Activated naive CD8-positive, alpha-beta T cell treated with anti-CD3 and anti-CD28 coated beads for 36 hours (primary cell): ENCODE results near the gene EFNA5. TPM values are rescaled to one million over a fixed set of nuclear protein-coding genes. Genes with fewer than 3 reads are reported as not detected.
"Not testable (repeated sequence)": the region's sequence is repeated elsewhere in the genome, so short reads cannot be mapped to it uniquely, and the experiment has no call there.

Experiments
- DNase-seq: peaks from one replicate; pipeline ENCODE4 v3.0.0; 2021
- H3K27ac Mint-ChIP-seq: one replicate; pipeline ENCODE4 v1.8.0; 2022; ENCODE audit warnings: mild to moderate bottlenecking, moderate library complexity, mixed read lengths
- H3K27me3 Mint-ChIP-seq: one replicate; pipeline ENCODE4 v1.8.0; 2022; ENCODE audit warnings: mild to moderate bottlenecking, mixed read lengths
- H3K36me3 Mint-ChIP-seq: one replicate; pipeline ENCODE4 v1.8.0; 2021; ENCODE audit warnings: mild to moderate bottlenecking, mixed read lengths
- H3K4me1 Mint-ChIP-seq: one replicate; pipeline ENCODE4 v1.8.0; 2021; ENCODE audit warnings: mixed read lengths
- H3K4me3 Mint-ChIP-seq: one replicate; pipeline ENCODE4 v1.8.0; 2022; ENCODE audit warnings: mild to moderate bottlenecking, moderate library complexity, mixed read lengths
- H3K9me3 Mint-ChIP-seq: one replicate; pipeline ENCODE4 v1.8.0; 2022; ENCODE audit warnings: mixed read lengths
- total RNA-seq, 2 experiments: library from RNA; stranded (reverse); gene quantifications; one replicate each; pipeline ENCODE4 v1.2.3, GENCODE V29; 2021

The EFNA5 gene
- total RNA-seq, 2 experiments from 2014 or later: not detected

GRCh38 chr5:107464876-107465275 is 205.9 kb downstream of the EFNA5 start:
- no peak overlapping the region for H3K27ac Mint-ChIP-seq
- H3K9me3 Mint-ChIP-seq: no peaks in the 10 kb centered on the region
- H3K4me3 Mint-ChIP-seq: no peak overlapping the region
- H3K27me3 Mint-ChIP-seq: peaks cover 8% of the 10 kb centered on the region
- peaks cover 11% of the 10 kb centered on the region for H3K4me1 Mint-ChIP-seq
- no peaks in the 10 kb centered on the region for H3K36me3 Mint-ChIP-seq
- no peak for DNase-seq

- Mint-ChIP-seq H3K27ac (no peak overlapping the region), H3K27me3 (peaks cover 8% of the 10 kb centered on the region), H3K9me3 (no peaks in the 10 kb centered on the region), H3K4me3 (no peak overlapping the region), H3K4me1 (peaks cover 8% of the 10 kb centered on the region), H3K36me3 (no peaks in the 10 kb centered on the region)
- no peak for DNase-seq
These were observed 206.3 kb downstream of the EFNA5 start for GRCh38 chr5:107464416-107464815.

GRCh38 chr5:107463731-107464130 is 207.0 kb downstream of the EFNA5 start:
- DNase-seq: no peak
- H3K9me3 Mint-ChIP-seq: no peaks in the 10 kb centered on the region
- H3K4me1 Mint-ChIP-seq: peaks cover 8% of the 10 kb centered on the region
- H3K27me3 Mint-ChIP-seq: peaks cover 8% of the 10 kb centered on the region
- no peak overlapping the region for H3K4me3 Mint-ChIP-seq
- H3K27ac Mint-ChIP-seq: no peak overlapping the region
- no peaks in the 10 kb centered on the region for H3K36me3 Mint-ChIP-seq

GRCh38 chr5:107461770-107462169 is 209.0 kb downstream of the EFNA5 start:
- H3K9me3 Mint-ChIP-seq: no peaks in the 10 kb centered on the region
- no peaks in the 10 kb centered on the region for H3K36me3 Mint-ChIP-seq
- H3K4me1 Mint-ChIP-seq: peaks cover 8% of the 10 kb centered on the region
- H3K27ac Mint-ChIP-seq: no peak overlapping the region
- no peak overlapping the region for H3K4me3 Mint-ChIP-seq
- DNase-seq: no peak
- H3K27me3 Mint-ChIP-seq: peaks cover 8% of the 10 kb centered on the region

GRCh38 chr5:107460789-107461188 is 209.9 kb downstream of the EFNA5 start:
- Mint-ChIP-seq H3K9me3 (no peaks in the 10 kb centered on the region), H3K36me3 (no peaks in the 10 kb centered on the region), H3K27me3 (peaks cover 8% of the 10 kb centered on the region), H3K27ac (no peak overlapping the region), H3K4me1 (peaks cover 8% of the 10 kb centered on the region), H3K4me3 (no peak overlapping the region)
- DNase-seq: no peak

- H3K27ac Mint-ChIP-seq: no peak overlapping the region
- no peaks in the 10 kb centered on the region for H3K36me3 Mint-ChIP-seq
- H3K4me3 Mint-ChIP-seq: no peak overlapping the region
- H3K27me3 Mint-ChIP-seq: peaks cover 8% of the 10 kb centered on the region
- H3K4me1 Mint-ChIP-seq: peaks cover 4% of the 10 kb centered on the region
- H3K9me3 Mint-ChIP-seq: no peaks in the 10 kb centered on the region
- no peak for DNase-seq
These were observed 211.1 kb downstream of the EFNA5 start for GRCh38 chr5:107459605-107460004.

- H3K4me1 Mint-ChIP-seq: no peaks in the 10 kb centered on the region
- peaks cover 8% of the 10 kb centered on the region for H3K27me3 Mint-ChIP-seq
- H3K4me3 Mint-ChIP-seq: no peak overlapping the region
- H3K27ac Mint-ChIP-seq: no peak overlapping the region
- DNase-seq: no peak
- H3K36me3 Mint-ChIP-seq: no peaks in the 10 kb centered on the region
- H3K9me3 Mint-ChIP-seq: no peaks in the 10 kb centered on the region
These were observed 212.4 kb downstream of the EFNA5 start for GRCh38 chr5:107458322-107458721.

GRCh38 chr5:107457881-107458280 is 212.9 kb downstream of the EFNA5 start:
- H3K9me3 Mint-ChIP-seq: no peaks in the 10 kb centered on the region
- H3K4me3 Mint-ChIP-seq: no peak overlapping the region
- no peak overlapping the region for H3K27ac Mint-ChIP-seq
- H3K4me1 Mint-ChIP-seq: no peaks in the 10 kb centered on the region
- no peak for DNase-seq
- H3K27me3 Mint-ChIP-seq: peaks cover 8% of the 10 kb centered on the region
- no peaks in the 10 kb centered on the region for H3K36me3 Mint-ChIP-seq

GRCh38 chr5:107457138-107457537 is 213.6 kb downstream of the EFNA5 start:
- H3K4me1 Mint-ChIP-seq: no peaks in the 10 kb centered on the region
- H3K4me3 Mint-ChIP-seq: no peak overlapping the region
- DNase-seq: no peak
- H3K36me3 Mint-ChIP-seq: no peaks in the 10 kb centered on the region
- H3K27ac Mint-ChIP-seq: no peak overlapping the region
- H3K9me3 Mint-ChIP-seq: no peaks in the 10 kb centered on the region
- H3K27me3 Mint-ChIP-seq: peaks cover 8% of the 10 kb centered on the region

- peaks cover 4% of the 10 kb centered on the region for H3K27me3 Mint-ChIP-seq
- DNase-seq: no peak
- H3K9me3 Mint-ChIP-seq: no peaks in the 10 kb centered on the region
- no peaks in the 10 kb centered on the region for H3K4me1 Mint-ChIP-seq
- H3K27ac Mint-ChIP-seq: no peak overlapping the region
- no peak overlapping the region for H3K4me3 Mint-ChIP-seq
- H3K36me3 Mint-ChIP-seq: no peaks in the 10 kb centered on the region
These were observed 214.4 kb downstream of the EFNA5 start for GRCh38 chr5:107456281-107456715.

- Mint-ChIP-seq H3K4me1 (no peaks in the 10 kb centered on the region), H3K9me3 (no peaks in the 10 kb centered on the region), H3K27ac (no peak overlapping the region), H3K36me3 (no peaks in the 10 kb centered on the region), H3K27me3 (no peaks in the 10 kb centered on the region), H3K4me3 (no peak overlapping the region)
- DNase-seq: no peak
These were observed 215.6 kb downstream of the EFNA5 start for GRCh38 chr5:107455111-107455544.

- not testable (repeated sequence) for H3K27me3 Mint-ChIP-seq, H3K36me3 Mint-ChIP-seq, H3K9me3 Mint-ChIP-seq, H3K4me3 Mint-ChIP-seq, H3K4me1 Mint-ChIP-seq, H3K27ac Mint-ChIP-seq, DNase-seq
These were observed 218.9 kb downstream of the EFNA5 start for GRCh38 chr5:107451827-107452226.

- Mint-ChIP-seq H3K36me3 (no peaks in the 10 kb centered on the region), H3K4me3 (no peak overlapping the region), H3K9me3 (peaks cover 1% of the 10 kb centered on the region), H3K4me1 (no peaks in the 10 kb centered on the region), H3K27me3 (no peaks in the 10 kb centered on the region), H3K27ac (no peak overlapping the region)
- DNase-seq: no peak
These were observed 219.7 kb downstream of the EFNA5 start for GRCh38 chr5:107451028-107451427.

GRCh38 chr5:107450531-107450930 is 220.2 kb downstream of the EFNA5 start:
- no peak overlapping the region for H3K4me3 Mint-ChIP-seq
- no peaks in the 10 kb centered on the region for H3K36me3 Mint-ChIP-seq
- peaks cover 1% of the 10 kb centered on the region for H3K9me3 Mint-ChIP-seq
- H3K27ac Mint-ChIP-seq: no peak overlapping the region
- DNase-seq: no peak
- no peaks in the 10 kb centered on the region for H3K4me1 Mint-ChIP-seq
- H3K27me3 Mint-ChIP-seq: no peaks in the 10 kb centered on the region

- Mint-ChIP-seq H3K4me1 (no peaks in the 10 kb centered on the region), H3K4me3 (no peak overlapping the region)
These were observed 221.4 kb downstream of the EFNA5 start for GRCh38 chr5:107449369-107449768.

GRCh38 chr5:107447587-107447986 is 223.2 kb downstream of the EFNA5 start:
- Mint-ChIP-seq H3K27ac (no peak overlapping the region), H3K4me3 (no peak overlapping the region), H3K4me1 (no peaks in the 10 kb centered on the region), H3K36me3 (no peaks in the 10 kb centered on the region), H3K27me3 (peaks cover 5% of the 10 kb centered on the region), H3K9me3 (peaks cover 1% of the 10 kb centered on the region)
- no peak for DNase-seq

More at GRCh38 chr5:107449369-107449768, 221.4 kb downstream of the EFNA5 start:
- DNase-seq: no peak
- no peaks in the 10 kb centered on the region for H3K27me3 Mint-ChIP-seq
- H3K27ac Mint-ChIP-seq: no peak overlapping the region
- peaks cover 1% of the 10 kb centered on the region for H3K9me3 Mint-ChIP-seq
- H3K36me3 Mint-ChIP-seq: no peaks in the 10 kb centered on the region

GRCh38 chr5:107446972-107447371 is 223.8 kb downstream of the EFNA5 start:
- Mint-ChIP-seq H3K4me1 (no peaks in the 10 kb centered on the region), H3K9me3 (peaks cover 1% of the 10 kb centered on the region), H3K4me3 (no peak overlapping the region), H3K27me3 (peaks cover 5% of the 10 kb centered on the region), H3K27ac (no peak overlapping the region), H3K36me3 (no peaks in the 10 kb centered on the region)
- no peak for DNase-seq
